Right ventricle myocardium superior (tissue), 1 donor: ENCODE measurements around the gene RALGDS. TPM values are rescaled to one million over a fixed set of nuclear protein-coding genes. Genes with fewer than 3 reads are reported as not detected.
"Not testable (repeated sequence)": the region's sequence is repeated elsewhere in the genome, so short reads cannot be mapped to it uniquely, and the experiment has no call there.

Source experiments
- ATAC-seq: fragments of 200-7000 bp; cut with Tn5 transposase; one replicate; pipeline ENCODE4 v1.9.1; 2020; ENCODE audit warnings: mild to moderate bottlenecking; ENCODE audit not compliant: poor library complexity
- DNase-seq: peaks from one replicate; pipeline ENCODE4 v3.0.0-alpha.2; 2020
- intact Hi-C: fragments of 100-400 bp; cut with DNase I; formaldehyde crosslinking; loops from one replicate; pipeline ENCODE4 v1.11.2; 2022
- total RNA-seq: library from RNA; stranded (reverse); fragmentation: NEBNext Ultra II Directional; extraction: Animal tissue kit (Norgen Biotek cat#: 25700); gene quantifications from one replicate; pipeline ENCODE4 v1.2.1, GENCODE V29; 2021
- donor health status: DM: no; HTN: yes; CAD: no; lungs with severe emphysema.

Gene RALGDS
- total RNA-seq, 1 donor from 2014 or later = 33.1 TPM

GRCh38 chr9:133081957-133082644 is 38.9 kb downstream of the RALGDS start:
- DNase-seq, intact Hi-C loops: not testable (repeated sequence)
- peak; percentile 24 for ATAC-seq

GRCh38 chr9:133080786-133081779 is 40.0 kb downstream of the RALGDS start:
- DNase-seq, intact Hi-C loops: not testable (repeated sequence)
- peak; percentile 26 for ATAC-seq

GRCh38 chr9:133080161-133080560 is 40.9 kb downstream of the RALGDS start:
- intact Hi-C loops = no loop called here
- DNase-seq = no peak
- ATAC-seq = no peak

- intact Hi-C loops = no loop called here
- ATAC-seq = no peak
- no peak for DNase-seq
These were observed 42.6 kb downstream of the RALGDS start for GRCh38 chr9:133078486-133078885.

DNA sequence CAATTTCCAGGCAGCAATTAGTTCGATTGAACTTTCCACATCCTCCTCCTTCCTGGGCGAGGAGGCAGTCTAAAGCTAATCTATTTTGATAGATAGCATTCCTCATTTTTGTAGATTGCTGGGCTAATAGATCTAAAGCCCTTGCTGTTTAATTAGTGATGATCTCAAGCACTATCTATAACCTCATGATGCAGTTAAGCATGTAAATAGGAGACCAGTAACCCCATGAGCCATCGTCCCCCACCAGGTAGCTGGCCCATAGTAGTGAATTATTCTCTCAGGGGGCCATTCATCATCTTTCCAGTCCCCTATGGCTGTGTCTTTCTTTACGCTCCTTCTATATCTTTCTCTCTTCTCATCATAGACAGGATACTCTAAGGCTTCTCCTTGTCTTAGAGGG is 44.3 kb downstream of the RALGDS start:
- intact Hi-C loops = no loop called here
- ATAC-seq = no peak
- DNase-seq = no peak

DNA sequence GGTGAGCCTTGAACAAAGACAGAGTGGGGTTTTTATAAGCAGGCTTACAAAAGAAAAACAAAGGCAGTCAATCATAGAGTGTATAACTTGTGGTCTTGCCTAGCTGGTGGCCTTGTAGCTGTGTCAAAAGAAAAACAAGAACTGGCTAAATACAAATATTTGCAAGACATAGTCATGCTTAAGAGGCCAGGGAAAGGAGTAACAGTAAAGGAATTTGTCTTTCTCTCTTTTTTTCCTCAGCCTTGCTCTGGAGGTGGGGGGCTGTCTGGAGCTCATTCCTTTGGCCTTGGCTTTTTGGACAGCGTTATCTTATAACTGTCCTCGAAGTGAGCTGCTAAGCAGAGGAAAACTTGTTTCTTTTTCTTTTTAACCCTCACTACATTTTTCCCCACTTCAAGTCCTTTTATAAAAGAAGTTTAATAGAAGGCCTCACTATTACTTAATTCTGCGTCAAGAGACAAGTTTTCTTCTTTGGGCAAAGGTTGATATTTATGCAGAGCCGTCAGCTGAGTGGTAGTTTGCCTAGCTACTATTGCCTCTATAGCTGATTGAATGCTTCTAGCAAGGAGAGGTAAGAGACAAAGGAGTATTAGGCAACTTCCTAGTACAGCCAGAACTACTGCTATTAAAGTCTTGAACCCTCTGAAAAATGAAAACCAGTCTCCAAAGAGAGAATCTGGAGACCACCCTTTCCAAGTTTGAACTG is 45.0 kb downstream of the RALGDS start:
- intact Hi-C loops = no loop called here
- ATAC-seq (no peak), DNase-seq (no peak)

DNA sequence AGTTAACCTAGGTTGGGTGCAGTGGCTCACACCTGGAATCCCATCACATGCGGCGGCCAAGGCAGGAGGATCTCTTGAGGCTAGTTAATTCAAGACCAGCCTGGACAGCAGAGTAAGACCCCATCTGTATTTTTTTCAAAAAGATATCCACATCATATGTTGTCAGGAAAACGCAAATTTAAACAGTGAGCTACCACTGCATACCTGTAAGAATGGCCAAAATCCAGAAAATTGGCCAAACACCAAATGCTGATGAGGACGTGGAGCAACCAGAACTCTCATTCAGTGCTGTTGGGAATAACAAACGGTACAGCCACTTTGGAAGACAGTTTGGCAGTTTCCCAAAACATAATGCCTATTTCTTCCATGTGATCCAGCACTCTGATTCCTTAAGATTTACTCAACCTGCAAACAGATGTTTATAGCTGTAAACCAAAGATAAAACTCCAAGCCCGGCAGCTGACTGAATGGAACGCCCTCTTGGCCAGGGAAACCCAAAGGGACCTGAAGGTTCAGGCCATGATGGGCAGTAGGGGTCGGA is 46.9 kb downstream of the RALGDS start:
- intact Hi-C loops = no loop called here
- DNase-seq (no peak), ATAC-seq (no peak)

DNA sequence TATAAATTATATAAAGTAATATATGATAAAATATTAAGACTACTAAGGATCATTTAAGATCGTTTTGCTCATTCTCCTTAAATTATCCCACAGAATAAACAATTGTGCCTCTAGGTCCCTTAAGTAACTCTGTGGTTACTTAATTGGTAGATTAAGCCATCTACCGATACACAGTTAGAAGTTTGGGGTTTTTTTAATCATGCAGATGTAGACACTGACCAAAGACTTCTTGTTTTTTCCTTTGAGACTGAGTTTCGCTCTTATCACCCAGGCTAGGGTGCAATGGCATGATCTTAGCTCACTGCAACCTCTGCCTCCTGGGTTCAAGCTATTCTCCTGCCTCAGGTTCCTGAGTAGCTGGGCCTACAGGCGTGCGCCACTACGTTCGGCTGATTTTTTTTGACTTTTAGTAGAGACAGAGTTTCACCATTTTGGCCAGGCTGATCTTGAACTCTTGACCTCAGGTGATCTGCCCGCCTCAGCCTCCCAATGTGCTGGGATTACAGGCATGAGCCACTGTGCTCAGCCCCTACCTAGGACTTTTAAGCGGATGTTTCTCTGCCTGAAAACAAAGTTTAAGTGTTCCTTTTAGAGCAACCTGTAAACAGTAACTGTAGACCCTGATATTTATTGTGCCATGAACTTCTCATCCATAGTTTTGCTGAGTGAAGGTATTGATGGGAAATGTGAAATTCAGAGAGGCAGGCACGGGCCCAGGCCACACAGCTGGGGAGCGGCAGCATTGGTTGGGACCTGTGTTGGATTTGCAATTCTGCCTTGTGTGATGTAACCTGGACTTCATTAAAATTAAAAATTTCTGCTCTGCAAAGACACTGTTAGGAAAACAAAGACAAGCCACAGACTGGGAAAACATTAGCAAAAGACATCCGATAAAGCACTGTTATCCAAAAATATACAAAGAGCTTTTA is 47.7 kb downstream of the RALGDS start:
- ATAC-seq (no peak), DNase-seq (no peak)

DNA sequence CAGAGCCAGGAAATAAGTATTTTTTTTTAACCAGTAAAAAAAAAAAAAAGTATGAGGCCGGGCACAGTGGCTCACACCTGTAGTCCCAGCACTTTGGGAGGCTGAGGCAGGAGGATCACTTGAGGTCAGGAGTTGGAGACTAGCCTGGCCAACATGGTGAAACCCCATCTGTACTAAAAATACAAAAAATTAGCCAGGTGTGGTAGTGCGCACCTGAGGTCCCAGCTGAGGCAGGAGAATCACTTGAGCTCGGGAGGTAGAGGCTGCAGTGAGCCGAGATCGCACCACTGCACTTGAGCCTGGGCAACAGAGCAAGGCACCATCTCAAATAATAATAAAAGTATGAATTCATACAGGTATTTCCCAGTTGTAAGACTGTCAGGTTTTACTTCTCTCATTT is 48.8 kb downstream of the RALGDS start:
- ATAC-seq, DNase-seq, intact Hi-C loops: not testable (repeated sequence)

More for the DNA sequence above, 47.7 kb downstream of the RALGDS start:
- intact Hi-C loops = no loop called here

DNA sequence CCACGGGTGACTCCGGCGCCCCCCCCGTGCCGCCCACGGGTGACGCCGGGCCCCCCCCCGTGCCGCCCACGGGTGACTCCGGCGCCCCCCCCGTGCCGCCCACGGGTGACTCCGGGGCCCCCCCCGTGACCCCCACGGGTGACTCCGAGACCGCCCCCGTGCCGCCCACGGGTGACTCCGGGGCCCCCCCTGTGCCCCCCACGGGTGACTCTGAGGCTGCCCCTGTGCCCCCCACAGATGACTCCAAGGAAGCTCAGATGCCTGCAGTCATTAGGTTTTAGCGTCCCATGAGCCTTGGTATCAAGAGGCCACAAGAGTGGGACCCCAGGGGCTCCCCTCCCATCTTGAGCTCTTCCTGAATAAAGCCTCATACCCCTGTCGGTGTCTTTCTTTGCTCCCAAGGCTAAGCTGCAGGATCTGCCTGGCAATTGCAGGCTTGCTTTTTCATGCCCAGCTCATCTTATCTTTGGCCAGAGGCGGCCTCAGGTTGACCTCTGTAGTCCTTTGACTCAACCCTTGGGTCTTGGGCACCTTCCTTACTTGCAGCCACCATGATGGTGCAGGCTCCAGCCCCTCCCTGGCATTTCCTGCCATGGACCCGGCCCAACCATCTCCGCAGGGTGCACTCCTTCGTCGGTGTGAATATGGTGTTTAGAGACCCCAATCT is 49.4 kb downstream of the RALGDS start:
- intact Hi-C loops = no loop called here
- ATAC-seq (no peak), DNase-seq (no peak)

DNA sequence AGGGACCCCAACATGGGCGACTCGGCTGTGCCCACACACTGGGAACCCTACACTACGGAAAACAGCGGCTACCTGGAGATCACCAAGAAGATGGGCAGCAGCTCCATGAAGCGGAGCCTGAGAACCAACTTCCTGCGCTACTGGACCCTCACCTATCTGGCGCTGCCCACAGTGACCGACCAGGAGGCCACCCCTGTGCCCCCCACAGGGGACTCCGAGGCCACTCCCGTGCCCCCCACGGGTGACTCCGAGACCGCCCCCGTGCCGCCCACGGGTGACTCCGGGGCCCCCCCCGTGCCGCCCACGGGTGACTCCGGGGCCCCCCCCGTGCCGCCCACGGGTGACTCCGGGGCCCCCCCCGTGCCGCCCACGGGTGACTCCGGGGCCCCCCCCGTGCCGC is 50.1 kb downstream of the RALGDS start:
- ATAC-seq, intact Hi-C loops, DNase-seq: not testable (repeated sequence)

- DNase-seq, intact Hi-C loops: not testable (repeated sequence)
- peak; percentile 19 for ATAC-seq
These were observed 50.5 kb downstream of the RALGDS start for GRCh38 chr9:133070500-133070961.

DNA sequence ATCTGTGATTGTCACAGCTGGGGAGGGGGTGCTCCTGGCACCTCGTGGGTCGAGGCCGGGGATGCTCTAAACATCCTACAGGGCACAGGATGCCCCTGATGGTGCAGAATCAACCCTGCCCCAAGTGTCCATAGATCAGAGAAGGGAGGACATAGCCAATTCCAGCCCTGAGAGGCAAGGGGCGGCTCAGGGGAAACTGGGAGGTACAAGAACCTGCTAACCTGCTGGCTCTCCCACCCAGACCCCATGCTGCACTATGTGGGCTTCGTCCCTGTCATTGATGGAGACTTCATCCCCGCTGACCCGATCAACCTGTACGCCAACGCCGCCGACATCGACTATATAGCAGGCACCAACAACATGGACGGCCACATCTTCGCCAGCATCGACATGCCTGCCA is 52.6 kb downstream of the RALGDS start:
- intact Hi-C loops, ATAC-seq, DNase-seq: not testable (repeated sequence)

GRCh38 chr9:133067813-133068212 is 53.2 kb downstream of the RALGDS start:
- DNase-seq (no peak), ATAC-seq (no peak)
- intact Hi-C loops = no loop called here

DNA sequence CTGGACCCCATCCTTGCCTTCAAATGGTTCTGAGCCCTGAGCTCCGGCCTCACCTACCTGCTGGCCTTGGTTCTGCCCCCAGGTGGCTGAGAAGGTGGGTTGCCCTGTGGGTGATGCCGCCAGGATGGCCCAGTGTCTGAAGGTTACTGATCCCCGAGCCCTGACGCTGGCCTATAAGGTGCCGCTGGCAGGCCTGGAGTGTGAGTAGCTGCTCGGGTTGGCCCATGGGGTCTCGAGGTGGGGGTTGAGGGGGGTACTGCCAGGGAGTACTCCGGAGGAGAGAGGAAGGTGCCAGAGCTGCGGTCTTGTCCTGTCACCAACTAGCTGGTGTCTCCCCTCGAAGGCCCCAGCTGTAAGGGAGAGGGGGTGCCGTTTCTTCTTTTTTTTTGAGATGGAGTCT is 54.0 kb downstream of the RALGDS start:
- DNase-seq (no peak), ATAC-seq (no peak)
- intact Hi-C loops = no loop called here

DNA sequence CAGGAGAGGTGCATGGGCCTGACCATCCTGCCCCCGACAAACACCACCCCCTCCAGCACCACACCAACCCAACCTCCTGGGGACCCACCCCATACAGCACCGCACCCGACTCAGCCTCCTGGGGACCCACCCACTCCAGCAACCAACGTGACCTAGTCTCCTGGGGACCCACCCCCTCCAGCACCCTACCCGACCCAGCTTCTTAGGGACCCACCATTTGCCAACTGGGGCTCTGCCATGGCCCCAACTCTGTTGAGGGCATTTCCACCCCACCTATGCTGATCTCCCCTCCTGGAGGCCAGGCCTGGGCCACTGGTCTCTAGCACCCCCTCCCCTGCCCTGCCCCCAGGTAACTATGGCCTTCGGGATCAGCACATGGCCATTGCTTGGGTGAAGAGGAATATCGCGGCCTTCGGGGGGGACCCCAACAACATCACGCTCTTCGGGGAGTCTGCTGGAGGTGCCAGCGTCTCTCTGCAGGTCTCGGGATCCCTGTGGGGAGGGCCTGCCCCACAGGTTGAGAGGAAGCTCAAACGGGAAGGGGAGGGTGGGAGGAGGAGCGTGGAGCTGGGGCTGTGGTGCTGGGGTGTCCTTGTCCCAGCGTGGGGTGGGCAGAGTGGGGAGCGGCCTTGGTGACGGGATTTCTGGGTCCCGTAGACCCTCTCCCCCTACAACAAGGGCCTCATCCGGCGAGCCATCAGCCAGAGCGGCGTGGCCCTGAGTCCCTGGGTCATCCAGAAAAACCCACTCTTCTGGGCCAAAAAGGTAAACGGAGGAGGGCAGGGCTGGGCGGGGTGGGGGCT is 54.7 kb downstream of the RALGDS start:
- intact Hi-C loops = no loop called here

DNA sequence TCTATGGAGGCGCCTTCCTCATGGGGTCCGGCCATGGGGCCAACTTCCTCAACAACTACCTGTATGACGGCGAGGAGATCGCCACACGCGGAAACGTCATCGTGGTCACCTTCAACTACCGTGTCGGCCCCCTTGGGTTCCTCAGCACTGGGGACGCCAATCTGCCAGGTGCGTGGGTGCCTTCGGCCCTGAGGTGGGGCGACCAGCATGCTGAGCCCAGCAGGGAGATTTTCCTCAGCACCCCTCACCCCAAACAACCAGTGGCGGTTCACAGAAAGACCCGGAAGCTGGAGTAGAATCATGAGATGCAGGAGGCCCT is 56.0 kb downstream of the RALGDS start:
- ATAC-seq (no peak), DNase-seq (no peak)
- intact Hi-C loops = no loop called here

More for the DNA sequence above, 54.7 kb downstream of the RALGDS start:
- no peak for DNase-seq
- no peak for ATAC-seq
